Astrocyte (in vitro differentiated cells and primary cell): ENCODE results near the gene PLXNC1. TPM values are rescaled to one million over a fixed set of nuclear protein-coding genes. Genes with fewer than 3 reads are reported as not detected.

Experiments
- DNase-seq: peaks from one replicate; pipeline ENCODE4 v3.0.0-alpha.2; 2010; ENCODE audit warnings: low read depth
- FAIRE-seq: peaks from 2 replicates; lab custom pipeline; 2011; peaks lifted over from hg19 to GRCh38; lab: Jason Lieb, UNC
- H2AFZ ChIP-seq: 2 replicates; pipeline ENCODE4 v1.6.0; 2012; ENCODE audit warnings: low read depth, low read length, inconsistent platforms
- H3K27ac ChIP-seq: 2 replicates; pipeline ENCODE4 v1.5.1; 2011; ENCODE audit warnings: low read depth, low read length, inconsistent platforms
- H3K27me3 ChIP-seq: 2 replicates; pipeline ENCODE4 v1.6.0; 2011; ENCODE audit warnings: low read length, inconsistent platforms; ENCODE audit not compliant: insufficient read depth
- H3K36me3 ChIP-seq: 2 replicates; pipeline ENCODE4 v1.5.1; 2011; ENCODE audit warnings: low read length, inconsistent platforms; ENCODE audit not compliant: insufficient read depth
- H3K4me1 ChIP-seq: 2 replicates; pipeline ENCODE4 v1.5.1; 2011; ENCODE audit warnings: low read length, inconsistent platforms; ENCODE audit not compliant: insufficient read depth
- H3K4me2 ChIP-seq: 2 replicates; pipeline ENCODE4 v1.6.0; 2012; ENCODE audit warnings: low read length, inconsistent platforms
- H3K4me3 ChIP-seq: 2 replicates; pipeline ENCODE4 v1.5.1; 2011; ENCODE audit warnings: low read depth, mild to moderate bottlenecking, low read length, inconsistent platforms; ENCODE audit not compliant: insufficient read depth
- H3K79me2 ChIP-seq: 2 replicates; pipeline ENCODE4 v1.6.0; 2012; ENCODE audit warnings: mild to moderate bottlenecking, low read length, inconsistent platforms; ENCODE audit not compliant: insufficient read depth
- H3K9ac ChIP-seq: 2 replicates; pipeline ENCODE4 v1.6.0; 2012; ENCODE audit warnings: mild to moderate bottlenecking, low read length, inconsistent platforms
- H3K9me3 ChIP-seq: 2 replicates; pipeline ENCODE4 v1.5.1; 2012; ENCODE audit warnings: low read depth, mild to moderate bottlenecking, low read length, inconsistent platforms; ENCODE audit not compliant: insufficient read depth
- H4K20me1 ChIP-seq: 2 replicates; pipeline ENCODE4 v1.6.0; 2012; ENCODE audit warnings: low read length, inconsistent platforms; ENCODE audit not compliant: insufficient read depth
- H3K27ac Mint-ChIP-seq: one replicate; pipeline ENCODE4 v1.8.0; 2021; ENCODE audit warnings: mild to moderate bottlenecking, mixed read lengths; ENCODE audit not compliant: unreplicated experiment
- H3K27me3 Mint-ChIP-seq: one replicate; pipeline ENCODE4 v1.8.0; 2021; ENCODE audit warnings: low read depth, mixed read lengths; ENCODE audit not compliant: unreplicated experiment
- H3K36me3 Mint-ChIP-seq: one replicate; pipeline ENCODE4 v1.8.0; 2021; ENCODE audit warnings: low read depth, mixed read lengths; ENCODE audit not compliant: unreplicated experiment
- H3K4me1 Mint-ChIP-seq: one replicate; pipeline ENCODE4 v1.8.0; 2021; ENCODE audit warnings: low read depth, mixed read lengths; ENCODE audit not compliant: unreplicated experiment
- H3K4me3 Mint-ChIP-seq: one replicate; pipeline ENCODE4 v1.8.0; 2021; ENCODE audit warnings: mild to moderate bottlenecking, moderate library complexity, mixed read lengths; ENCODE audit not compliant: unreplicated experiment
- H3K9me3 Mint-ChIP-seq: one replicate; pipeline ENCODE4 v1.8.0; 2021; ENCODE audit warnings: mild to moderate bottlenecking, mixed read lengths; ENCODE audit not compliant: unreplicated experiment
- CTCF ChIP-seq: IDR thresholded peaks from 2 replicates; pipeline ENCODE4 v1.5.1; 2011; ENCODE audit warnings: low read depth, mild to moderate bottlenecking, inconsistent platforms, low read length, moderate library complexity; ENCODE audit not compliant: insufficient read depth
- EZH2 ChIP-seq: IDR thresholded peaks from 2 replicates; pipeline ENCODE4 v1.6.1; 2012; ENCODE audit warnings: mild to moderate bottlenecking, low read length, inconsistent platforms; ENCODE audit not compliant: insufficient read depth
- total RNA-seq: library from RNA; stranded (reverse); gene quantifications from 2 replicates; pipeline ENCODE4 v1.2.1, GENCODE V29; 2021

Gene PLXNC1
- total RNA-seq, 1 donor from 2014 or later, result 6.9 TPM

DNA sequence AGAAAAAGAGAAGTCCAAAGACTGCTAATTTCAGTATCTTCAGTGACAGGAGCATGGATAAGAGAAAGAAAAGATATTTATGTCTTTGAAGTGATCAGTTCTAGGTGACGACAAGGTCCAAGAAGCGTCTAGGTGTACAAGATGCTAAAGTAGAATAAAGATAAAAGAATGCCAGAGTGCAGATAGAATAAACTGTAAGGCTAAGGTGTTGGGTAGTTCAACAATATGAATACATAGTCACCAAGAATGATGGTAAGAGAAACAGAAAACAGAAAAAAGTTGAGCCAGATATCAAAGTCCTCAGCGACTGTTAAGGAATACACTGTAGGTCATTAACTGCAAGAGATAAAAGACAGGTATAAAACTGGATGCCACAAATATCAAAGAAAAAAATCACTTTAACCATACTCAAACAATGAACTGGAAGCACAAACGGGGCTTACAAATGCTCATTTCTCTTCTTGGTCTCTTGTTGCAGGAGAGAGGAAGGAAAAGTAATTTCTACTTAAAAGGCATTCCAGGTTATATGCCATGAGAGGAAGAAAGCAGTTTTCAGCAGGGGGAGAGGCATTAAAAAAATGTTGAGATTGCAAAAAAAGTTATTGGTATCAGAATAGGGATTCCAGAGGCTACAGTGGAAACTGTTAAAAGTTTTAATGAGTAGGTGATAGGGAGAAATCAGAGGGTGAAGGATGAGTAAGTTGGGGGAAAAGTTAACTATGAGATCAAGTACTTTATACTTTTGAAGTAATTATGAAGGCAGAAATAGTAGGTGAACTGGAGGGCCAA lies 189.8 kb downstream of the PLXNC1 start:
- FAIRE-seq, result no peak
- no peak overlapping the region for H3K4me2 ChIP-seq
- no peak overlapping the region for H3K4me3 ChIP-seq
- H3K36me3 Mint-ChIP-seq, result no peaks in the 10 kb centered on the region
- no peaks in the 10 kb centered on the region for H3K79me2 ChIP-seq
- H3K4me3 Mint-ChIP-seq, result no peak overlapping the region
- no peak overlapping the region for H3K27ac Mint-ChIP-seq
- no peaks in the 10 kb centered on the region for H3K9me3 ChIP-seq
- no peaks in the 10 kb centered on the region for H3K27me3 ChIP-seq
- no peak for DNase-seq
- no peak for TF ChIP-seq CTCF
- no peak for TF ChIP-seq EZH2
- H3K4me1 ChIP-seq, result no peaks in the 10 kb centered on the region
- no peak overlapping the region for H3K9ac ChIP-seq
- H3K27ac ChIP-seq, result no peak overlapping the region
- no peaks in the 10 kb centered on the region for H3K36me3 ChIP-seq
- H3K4me1 Mint-ChIP-seq, result no peaks in the 10 kb centered on the region
- no peaks in the 10 kb centered on the region for H4K20me1 ChIP-seq
- H3K9me3 Mint-ChIP-seq, result no peaks in the 10 kb centered on the region
- no peak overlapping the region for H2AFZ ChIP-seq
- no peaks in the 10 kb centered on the region for H3K27me3 Mint-ChIP-seq

DNA sequence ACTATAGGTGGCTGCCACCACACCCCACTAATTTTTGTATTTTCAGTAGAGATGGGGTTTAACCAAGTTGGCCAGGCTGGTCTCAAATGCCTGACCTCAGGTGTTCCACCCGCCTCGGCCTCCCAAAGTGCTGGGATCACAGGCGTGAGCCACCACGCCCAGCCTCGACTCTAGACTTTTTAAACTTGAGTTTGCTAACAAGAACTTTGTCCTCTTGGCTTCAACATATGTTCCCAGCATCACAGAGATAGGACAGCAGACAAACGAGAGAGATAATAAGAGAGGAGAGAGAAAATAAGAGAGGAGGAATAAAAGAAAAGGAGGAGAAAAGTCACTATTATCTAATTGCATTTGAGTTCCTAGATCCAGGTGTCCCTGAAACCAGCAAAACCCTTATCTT lies 192.2 kb downstream of the PLXNC1 start:
- Histone ChIP-seq H3K4me1 (no peaks in the 10 kb centered on the region), H3K9ac (no peak overlapping the region), H3K27me3 (no peaks in the 10 kb centered on the region), H2AFZ (no peak overlapping the region), H3K4me2 (no peak overlapping the region), H3K27ac (no peak overlapping the region), H4K20me1 (no peaks in the 10 kb centered on the region), H3K79me2 (no peaks in the 10 kb centered on the region), H3K4me3 (no peak overlapping the region), H3K36me3 (no peaks in the 10 kb centered on the region), H3K9me3 (no peaks in the 10 kb centered on the region)
- H3K27ac Mint-ChIP-seq, result no peak overlapping the region
- H3K36me3 Mint-ChIP-seq, result peaks cover 5% of the 10 kb centered on the region
- H3K4me3 Mint-ChIP-seq, result no peak overlapping the region
- DNase-seq (no peak), FAIRE-seq (no peak)
- peaks cover 2% of the 10 kb centered on the region for H3K9me3 Mint-ChIP-seq
- H3K27me3 Mint-ChIP-seq, result no peaks in the 10 kb centered on the region
- H3K4me1 Mint-ChIP-seq, result no peaks in the 10 kb centered on the region
- TF ChIP-seq EZH2 (no peak), CTCF (no peak)

DNA sequence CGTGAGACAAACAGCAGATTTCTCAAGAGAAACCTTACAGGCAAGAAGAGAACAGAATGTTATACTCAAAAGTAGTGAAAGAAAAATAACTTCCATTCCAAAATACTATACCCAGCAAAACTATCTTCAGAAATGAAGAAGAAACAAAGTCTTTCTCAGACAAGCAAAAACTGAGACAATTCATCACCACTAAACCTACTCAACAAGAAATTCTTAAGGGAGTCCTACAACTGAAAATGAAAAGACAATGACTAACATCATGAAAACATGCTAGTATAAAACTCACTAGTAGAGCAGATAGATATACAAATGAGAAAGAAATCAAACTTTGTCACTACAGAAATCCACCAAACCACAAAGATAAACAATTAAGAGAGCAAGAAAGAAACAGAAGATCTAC lies 204.8 kb downstream of the PLXNC1 start:
- H2AFZ ChIP-seq, result no peak overlapping the region
- no peaks in the 10 kb centered on the region for H3K4me1 ChIP-seq
- H3K9ac ChIP-seq, result no peak overlapping the region
- H3K27me3 ChIP-seq, result no peaks in the 10 kb centered on the region
- H4K20me1 ChIP-seq, result no peaks in the 10 kb centered on the region
- Mint-ChIP-seq H3K36me3 (peaks cover 40% of the 10 kb centered on the region), H3K4me1 (no peaks in the 10 kb centered on the region), H3K27me3 (no peaks in the 10 kb centered on the region), H3K9me3 (peaks cover 37% of the 10 kb centered on the region), H3K27ac (no peak overlapping the region), H3K4me3 (no peak overlapping the region)
- DNase-seq, result no peak
- no peak for TF ChIP-seq EZH2
- TF ChIP-seq CTCF, result no peak
- FAIRE-seq, result no peak
- H3K4me2 ChIP-seq, result no peak overlapping the region
- no peak overlapping the region for H3K4me3 ChIP-seq
- no peaks in the 10 kb centered on the region for H3K79me2 ChIP-seq
- H3K36me3 ChIP-seq, result no peaks in the 10 kb centered on the region
- H3K9me3 ChIP-seq, result peaks cover 12% of the 10 kb centered on the region
- no peak overlapping the region for H3K27ac ChIP-seq
